GM18508 (cell line): ENCODE data around the gene SIX6.
"Not testable (repeated sequence)": the region's sequence is repeated elsewhere in the genome, so short reads cannot be mapped to it uniquely, and the experiment has no call there.

ENCODE experiments used
- ATAC-seq: cut with Tn5 transposase; IDR thresholded peaks from one replicate; pipeline ENCODE4 v1.9.1; 2021; ENCODE audit warnings: moderate number of reproducible peaks; ENCODE audit not compliant: insufficient read depth, unreplicated experiment

SIX6 gene

DNA sequence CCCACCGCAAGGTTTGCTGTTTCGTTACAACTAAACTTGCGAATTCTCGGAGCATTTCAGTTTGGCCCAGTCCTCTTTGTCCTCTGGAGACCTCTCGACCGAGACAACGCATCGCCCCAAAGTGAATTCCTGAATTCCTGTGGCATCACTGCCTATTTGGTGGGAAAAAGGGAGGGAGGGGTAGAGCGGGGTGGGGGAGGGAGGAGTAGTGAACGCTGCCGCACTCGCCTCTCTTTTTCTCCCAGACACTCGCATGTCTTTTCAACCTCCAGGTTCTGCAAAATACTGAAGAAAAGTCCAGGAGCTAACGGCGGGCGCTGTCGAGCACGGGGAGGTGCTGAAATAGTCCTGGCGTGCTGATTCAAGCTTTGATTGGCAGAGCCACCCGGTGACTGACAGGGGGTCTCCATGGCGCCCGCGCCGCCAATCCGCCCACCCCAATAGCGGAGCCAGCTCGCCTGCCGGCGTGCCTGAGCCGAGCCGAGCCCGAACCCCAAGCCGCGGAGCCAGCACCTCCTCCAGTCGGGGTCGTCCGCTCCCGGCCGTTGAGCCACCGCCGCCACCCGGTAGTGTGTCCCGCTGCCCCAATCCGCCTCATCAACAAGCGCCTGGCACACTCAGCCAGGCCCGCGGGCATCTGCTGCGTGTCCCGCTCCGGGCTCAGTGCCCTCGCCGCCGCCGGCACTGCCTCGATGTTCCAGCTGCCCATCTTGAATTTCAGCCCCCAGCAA lies at the start of gene SIX6:
TSS of gene SIX6 (plus strand) at position 440 of the 731 bp plus-strand sequence. CDS start at position 693, 253 bp downstream.
- no peak for ATAC-seq

DNA sequence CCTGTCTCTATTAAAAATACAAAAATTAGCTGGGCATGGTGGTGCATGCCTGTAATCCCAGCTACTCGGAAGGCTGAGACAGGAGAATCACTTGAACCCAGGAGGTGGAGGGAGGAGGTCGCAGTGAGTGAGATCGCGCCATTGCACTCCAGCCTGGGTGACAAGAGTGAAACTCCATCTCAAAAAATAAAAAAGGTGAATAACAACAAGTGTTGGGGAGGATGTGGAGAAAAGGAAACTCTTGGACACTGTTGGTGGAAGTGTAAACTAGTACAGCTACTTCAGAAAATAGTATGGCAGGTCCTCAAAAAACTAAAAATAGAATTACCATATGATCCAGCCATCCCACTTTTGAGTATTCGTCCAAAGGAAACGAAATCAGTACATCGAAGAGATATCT lies 28.7 kb upstream of the SIX6 start:
- not testable (repeated sequence) for ATAC-seq

DNA sequence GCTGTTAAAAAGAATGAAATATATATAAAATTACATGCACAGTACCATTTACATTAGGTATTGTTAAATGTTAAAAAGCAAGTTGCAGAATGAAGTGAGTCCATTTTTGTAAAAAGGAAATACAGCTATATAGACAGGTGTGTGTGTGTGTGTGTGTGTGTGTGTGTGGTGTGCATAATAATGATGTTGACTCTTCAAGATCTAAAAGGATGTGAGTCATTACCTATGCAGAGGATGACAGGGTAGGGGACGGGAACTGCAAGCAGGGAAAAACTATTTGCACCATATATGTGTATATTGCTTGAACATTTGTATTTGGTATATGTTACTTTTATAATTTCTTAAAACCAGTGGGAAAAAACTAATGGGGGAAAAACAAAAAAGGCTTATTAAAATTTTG lies 26.2 kb upstream of the SIX6 start:
- ATAC-seq: no peak

DNA sequence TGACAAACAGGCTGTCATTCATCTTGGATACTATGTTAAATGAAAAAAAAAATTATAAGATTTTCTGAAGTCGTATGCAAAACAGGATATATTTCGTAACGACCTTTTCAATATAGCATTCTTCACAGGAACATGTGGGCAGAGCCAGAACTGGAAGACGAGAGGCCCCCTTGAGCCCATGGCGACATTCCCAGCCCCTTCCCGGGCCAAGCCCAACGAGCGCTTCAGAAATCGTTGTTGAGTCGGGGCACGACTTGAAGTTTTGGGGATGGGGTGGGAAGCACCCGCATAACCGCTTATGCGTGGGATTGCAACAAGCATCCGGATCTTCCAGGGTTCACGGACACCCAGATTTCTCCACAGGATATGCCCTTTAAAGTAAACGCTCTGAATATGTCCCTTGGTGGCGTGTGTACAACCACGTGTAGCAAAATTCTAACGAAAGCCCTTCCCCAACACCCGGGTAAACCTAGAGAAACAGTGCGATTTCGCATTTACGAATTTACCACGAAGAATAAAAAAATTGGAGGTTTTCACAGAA lies 23.8 kb upstream of the SIX6 start:
- ATAC-seq: no peak

DNA sequence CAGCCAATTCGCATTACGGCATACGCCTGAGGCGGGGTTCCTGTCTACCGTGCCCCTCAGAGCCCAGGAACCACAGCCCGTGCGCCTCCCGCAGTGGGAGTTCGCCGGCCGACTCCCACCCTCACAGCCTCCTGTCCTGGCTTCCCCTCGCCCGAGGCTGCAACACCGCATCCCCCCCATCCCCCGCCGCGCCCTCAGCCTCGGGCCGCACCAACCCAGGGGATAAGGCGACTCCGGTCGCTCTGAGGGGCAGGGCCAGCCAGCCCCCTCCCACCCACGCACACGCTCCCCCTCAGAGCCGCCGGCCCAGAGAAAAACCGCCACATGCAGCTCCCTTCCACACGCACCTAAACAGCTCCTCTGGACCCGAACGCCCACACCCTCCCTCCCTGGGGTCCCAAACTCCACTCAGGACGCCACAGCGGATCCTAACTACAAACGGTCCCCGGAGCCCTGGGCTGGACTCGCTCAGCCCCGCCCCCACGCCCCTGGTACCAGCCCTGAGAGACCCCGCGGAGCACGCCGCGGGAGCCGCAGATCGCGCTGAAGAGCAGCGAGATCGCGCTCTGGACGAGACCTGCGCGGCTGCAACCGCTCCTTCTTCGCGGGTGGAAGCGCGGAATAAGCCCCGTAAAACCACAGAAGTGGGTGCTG lies 23.2 kb upstream of the SIX6 start, which contains the start of gene C14orf39:
TSS of gene C14orf39 (minus strand) at position 466 of the 654 bp plus-strand sequence. CDS start 985 bp downstream, outside the sequence.
- no peak for ATAC-seq

DNA sequence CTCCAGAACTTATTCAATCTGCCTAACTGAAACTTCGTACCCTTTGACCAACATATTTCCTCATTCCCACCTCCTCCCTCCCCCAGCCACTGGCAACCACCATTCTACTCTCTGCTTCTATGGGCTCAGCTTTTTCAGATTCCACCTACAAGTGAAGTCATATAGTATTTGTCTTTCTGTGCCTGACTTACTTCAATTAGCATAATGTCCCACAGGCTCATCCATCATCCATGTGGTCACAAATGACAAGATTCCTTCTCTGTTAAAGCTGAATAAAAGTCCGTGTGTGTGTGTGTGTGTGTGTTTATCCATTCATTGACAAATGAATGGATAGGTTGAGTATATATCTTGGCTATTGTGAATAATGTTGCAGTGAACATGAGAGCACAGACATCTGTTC lies 21.7 kb upstream of the SIX6 start:
- ATAC-seq: no peak

DNA sequence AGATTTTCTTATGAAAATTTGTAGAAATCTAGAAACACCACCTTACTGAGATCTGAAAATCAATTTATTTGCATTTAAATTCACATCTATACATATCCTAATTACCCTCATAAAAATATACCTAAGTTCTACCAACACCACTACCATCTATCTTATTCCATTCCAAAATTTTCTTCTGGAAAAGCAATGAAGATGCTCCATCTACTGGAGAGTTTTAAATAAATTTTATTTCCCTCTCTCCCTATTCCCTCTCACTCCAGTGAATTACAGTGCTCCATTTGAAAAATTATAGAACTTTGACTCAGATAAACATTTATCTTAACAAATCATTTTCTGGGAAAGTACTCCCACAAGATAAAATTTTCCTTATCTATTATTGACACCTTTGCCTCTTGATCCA lies 20.8 kb upstream of the SIX6 start:
- no peak for ATAC-seq

DNA sequence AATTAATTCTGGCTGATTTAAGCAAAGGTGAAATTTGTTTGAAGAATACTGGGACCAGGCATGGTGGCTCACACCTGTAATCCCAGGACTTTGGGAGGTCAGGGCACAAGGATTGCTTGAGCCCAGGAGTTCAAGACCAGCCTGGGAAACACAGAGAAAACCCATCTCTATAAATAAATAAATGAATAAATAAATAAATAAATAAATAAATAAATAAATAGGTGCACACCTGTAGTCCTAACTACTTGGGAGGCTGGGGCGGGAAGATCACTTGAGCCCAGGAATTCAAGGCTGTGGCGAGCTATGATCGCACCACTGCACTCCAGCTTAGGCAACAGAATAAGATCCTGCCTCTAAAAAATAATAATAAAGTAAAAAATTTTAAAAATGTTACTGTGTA lies 18.7 kb upstream of the SIX6 start:
- ATAC-seq: no peak

DNA sequence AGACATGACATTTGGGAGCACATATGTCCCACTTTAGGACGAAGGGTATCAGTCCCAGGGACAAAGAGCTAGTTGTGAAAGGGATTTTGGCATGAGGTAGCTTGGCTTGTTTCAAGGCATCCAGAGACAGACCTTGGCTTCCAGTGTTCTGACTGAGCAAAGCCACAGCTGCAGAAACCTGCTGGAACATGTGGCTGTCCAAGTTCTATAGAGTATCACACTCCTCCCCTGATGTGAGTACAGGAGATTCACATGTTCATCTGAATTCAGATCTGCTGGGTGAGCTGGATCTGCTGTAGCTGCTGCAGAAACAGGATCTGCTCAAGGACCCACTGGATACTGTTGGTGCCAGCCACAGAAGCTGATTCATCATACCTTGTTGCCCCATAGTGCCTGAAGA lies 13.0 kb upstream of the SIX6 start:
- ATAC-seq: no peak

DNA sequence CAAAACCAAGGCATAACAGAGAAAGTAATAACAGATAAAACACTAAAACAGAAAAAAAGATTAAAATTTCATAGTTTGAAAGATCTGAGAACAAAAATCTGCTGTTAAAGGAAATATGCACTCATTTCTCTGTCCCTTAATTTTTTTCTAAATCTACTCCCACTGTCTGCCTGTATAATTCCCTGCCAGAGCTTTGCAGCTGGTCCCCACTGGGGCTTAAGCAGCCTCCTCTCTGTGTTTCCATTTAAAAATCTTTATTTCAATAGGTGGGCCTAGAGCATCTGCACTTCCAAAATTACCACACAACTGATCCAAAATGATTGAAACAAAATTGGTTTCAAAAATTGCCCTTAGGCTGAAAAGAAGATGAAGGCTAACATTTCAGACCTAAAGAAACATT lies 6.4 kb upstream of the SIX6 start:
- no peak for ATAC-seq

DNA sequence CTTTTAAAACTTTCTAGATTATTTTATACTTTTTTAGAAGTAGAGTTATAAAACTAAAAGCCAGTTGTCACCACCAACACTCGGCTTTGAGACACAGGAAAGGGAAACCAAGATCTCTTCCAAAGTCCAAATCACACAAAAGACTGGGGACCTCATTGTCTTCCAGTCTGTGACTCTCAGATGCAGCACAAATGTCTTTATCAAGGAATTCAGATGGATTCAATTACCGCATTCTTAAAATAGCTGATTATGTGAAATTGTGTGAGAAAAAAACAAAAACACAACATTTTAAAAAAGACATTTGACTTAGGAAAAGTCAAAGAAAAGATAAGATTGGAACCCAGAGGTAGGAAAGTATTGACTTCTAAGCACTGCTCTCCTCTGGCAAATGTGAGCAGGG lies 3.5 kb upstream of the SIX6 start:
- no peak for ATAC-seq

DNA sequence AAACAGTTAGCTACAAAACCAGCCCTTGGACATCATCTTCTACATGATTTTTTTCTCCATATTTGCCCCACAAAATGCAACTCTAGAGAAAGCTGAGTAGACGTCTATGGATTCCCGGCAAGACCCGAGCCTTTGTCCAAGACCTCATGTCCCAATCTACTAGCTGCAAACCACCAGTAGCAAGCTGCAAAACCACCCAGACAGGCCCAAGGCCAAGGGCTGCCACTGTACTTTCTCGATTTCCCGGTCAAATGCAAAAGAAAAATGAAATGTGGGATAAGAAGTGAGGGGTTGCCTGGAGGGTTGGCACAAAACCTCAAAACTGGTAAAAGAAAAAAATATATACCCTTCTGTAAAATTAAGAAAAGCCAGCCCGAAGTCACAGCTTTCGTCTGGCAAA lies 2.9 kb upstream of the SIX6 start:
- ATAC-seq: no peak

DNA sequence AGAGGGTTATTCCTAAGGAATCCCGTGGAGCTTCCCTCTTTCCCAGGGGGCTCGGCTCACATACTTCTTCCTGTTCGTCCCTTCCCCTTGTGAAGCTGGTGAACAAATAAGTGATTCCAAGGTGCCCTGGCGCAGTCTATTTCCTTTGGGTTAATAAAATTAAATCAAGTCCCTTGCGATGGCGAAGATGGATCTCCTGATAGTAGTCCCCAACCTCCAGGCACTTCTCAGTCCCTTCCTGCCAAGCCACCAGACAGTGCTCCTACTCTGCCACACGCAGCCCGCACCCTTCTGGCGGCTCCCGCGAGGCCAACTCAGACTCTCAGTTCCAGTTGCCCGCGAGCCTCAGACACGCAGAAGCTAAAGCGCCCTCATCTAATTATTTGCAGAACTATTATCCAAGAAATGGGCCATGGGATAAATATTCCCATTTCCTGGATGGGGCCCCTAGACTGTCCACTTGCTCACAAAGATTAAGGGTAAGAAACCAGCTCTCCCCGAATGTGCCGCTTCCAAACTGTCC lies 2.4 kb upstream of the SIX6 start:
- no peak for ATAC-seq

DNA sequence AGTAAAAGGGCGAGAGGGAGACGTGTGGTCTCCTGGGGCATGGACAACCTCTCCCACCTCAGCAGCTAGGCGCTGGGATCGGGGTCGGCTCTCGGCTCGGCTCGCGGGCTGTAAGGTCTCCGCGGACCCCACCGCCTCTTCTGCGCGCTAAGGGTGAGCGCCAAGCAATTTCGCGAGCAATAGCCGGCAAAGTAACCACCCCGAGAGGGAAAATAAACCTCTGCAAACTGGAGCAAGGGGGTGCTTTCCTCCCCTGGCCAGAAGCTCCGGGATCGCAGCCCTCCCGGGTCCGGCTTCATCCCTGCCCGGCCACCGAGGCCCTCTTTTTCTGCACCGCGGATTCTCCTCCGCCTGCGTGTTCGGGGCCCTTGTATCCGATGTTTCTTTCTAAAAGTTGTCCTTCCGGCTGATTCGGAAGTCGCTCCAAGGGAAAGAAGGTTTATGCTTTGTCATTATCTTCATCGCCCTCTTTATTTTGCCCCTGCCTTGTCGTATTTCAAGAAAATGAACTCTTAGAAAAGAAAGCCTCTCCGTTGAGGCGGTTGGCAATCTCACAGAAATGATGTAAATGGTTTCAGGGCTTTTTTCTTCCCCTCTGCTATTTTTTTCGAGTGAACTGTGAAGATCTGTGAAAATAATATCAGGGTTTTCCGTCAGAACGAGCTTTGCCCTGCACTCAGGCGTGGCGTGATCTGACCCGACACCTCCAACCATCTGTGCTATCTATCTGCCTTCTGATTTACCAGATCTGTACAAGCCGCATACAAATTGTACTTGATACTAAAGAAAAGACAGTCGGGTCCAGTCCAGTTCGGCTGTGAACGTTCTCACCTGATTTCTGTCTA lies 1.7 kb upstream of the SIX6 start:
- no peak for ATAC-seq

DNA sequence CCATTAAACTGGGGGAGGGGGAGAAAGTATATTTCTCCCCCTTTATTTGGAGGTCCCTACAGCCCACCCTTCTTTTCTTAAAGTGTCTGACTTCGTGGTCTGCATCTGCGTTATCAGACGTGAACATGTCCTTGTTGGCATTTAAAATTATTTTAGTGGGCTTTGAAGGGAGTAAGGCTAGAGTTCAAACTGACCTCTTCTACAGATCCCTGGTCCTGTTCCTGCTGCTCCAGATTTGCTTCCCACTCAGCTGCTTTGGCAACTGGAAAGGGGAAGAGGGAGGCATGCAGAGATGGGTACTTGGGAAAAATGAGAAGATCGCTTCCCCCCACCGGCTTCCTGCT lies 611 bp upstream of the SIX6 start:
- no peak for ATAC-seq

DNA sequence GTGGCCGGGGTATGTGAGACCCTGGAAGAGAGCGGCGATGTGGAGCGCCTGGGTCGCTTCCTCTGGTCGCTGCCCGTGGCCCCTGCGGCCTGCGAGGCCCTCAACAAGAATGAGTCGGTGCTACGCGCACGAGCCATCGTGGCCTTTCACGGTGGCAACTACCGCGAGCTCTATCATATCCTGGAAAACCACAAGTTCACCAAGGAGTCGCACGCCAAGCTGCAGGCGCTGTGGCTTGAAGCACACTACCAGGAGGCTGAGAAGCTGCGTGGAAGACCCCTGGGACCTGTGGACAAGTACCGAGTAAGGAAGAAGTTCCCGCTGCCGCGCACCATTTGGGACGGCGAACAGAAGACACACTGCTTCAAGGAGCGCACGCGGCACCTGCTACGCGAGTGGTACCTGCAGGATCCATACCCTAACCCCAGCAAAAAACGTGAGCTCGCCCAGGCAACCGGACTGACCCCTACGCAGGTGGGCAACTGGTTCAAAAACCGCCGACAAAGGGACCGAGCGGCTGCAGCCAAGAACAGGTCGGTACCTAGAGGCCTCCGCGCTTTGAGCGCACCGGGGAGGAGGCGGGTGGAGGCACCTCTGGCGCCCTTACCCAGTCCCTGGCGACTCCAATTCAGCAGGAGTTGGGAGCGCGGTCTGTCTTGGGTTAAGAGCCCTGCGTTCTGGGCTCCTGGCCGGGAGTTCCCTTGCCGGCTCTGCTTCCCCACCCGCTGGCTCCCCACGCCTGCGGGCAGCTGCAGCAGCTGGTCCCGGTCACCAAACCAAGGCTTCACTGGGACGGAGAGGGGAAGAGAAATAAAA lies 700 bp downstream of the SIX6 start:
- ATAC-seq: no peak

DNA sequence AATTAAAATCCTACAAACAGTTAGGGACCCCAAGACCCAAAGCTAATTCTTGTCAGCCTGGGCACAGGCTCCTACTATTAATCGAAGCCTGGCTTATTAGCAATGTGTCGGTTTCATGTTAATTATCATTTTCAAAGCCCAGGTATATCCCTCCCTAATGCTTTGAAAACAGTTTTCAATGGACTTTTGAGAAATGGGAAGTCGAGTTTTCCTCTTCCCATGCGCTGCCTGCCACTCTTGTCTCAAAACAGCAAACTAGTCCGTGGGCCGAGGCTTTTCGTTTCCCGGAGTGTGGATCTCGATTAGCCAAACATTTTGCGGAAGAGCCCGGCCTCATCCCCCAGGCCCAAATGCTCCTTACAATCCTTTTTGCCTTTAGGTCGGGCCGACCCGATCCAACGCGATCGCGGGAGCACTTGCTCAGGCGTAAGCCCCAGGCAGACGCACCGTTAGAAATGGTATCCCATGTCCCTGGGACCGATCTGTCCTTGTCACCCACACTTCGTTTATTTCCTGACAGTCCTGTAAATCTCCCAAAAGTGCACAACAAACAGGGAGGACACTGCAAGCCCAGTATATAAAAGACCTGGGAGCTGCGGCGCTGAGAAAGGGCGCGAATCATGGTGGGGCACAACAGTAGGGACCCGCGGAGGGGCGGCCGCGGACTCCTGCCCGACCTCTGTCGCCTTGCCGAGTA lies 1.5 kb downstream of the SIX6 start:
- no peak for ATAC-seq

DNA sequence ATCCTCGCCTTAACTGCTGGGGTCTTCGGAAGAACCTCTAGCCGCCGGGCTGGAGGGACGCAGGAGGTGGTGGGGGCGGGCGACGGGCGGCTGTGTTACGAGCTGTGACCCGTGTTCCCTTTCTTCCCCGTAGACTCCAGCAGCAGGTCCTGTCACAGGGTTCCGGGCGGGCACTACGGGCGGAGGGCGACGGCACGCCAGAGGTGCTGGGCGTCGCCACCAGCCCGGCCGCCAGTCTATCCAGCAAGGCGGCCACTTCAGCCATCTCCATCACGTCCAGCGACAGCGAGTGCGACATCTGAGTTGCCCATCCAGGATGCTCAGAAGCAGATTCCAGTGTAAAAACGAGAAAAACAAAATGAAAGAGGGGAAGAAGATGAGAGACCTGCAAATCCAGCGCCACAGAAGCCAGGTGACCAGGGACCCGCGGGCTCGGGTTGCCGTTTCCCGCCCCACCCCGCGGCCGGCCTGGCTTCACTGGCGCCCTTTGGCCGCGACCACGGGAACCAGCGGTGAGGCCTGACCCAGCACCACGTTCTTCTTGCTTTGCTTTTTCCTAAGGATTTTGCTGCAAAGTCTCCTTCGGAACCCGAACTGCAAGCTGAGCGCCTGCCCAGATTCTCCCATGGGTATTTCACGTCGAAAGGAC lies 2.1 kb downstream of the SIX6 start:
- ATAC-seq: no peak

DNA sequence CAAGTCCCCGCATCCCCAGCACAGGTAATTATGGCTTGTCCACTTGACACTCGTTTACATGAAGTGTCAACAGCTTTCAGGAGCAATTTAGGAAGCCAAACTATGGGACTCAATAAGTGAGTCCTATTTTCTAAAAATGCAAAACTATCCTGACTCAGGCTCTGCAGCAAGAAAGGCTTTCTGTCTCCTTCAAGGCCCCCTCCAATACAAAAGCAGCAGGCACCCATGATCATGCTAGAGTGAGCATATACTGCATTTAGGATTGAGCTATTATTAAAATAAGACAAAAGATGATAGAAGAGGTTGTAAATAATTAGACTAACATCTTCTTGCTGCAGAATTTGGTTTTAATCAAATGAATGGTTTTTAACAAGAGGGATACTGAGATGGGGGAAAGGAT lies 3.2 kb downstream of the SIX6 start:
- no peak for ATAC-seq
